Measurements from ENCODE around the gene HSPA2. TPM values are rescaled to one million over a fixed set of nuclear protein-coding genes. Genes with fewer than 3 reads are reported as not detected.

HSPA2 gene
- total and polyA plus RNA-seq, 2 of the 4 experiments (the other 2 are of a cell fraction): 18.4 to 19.7 TPM

DNA sequence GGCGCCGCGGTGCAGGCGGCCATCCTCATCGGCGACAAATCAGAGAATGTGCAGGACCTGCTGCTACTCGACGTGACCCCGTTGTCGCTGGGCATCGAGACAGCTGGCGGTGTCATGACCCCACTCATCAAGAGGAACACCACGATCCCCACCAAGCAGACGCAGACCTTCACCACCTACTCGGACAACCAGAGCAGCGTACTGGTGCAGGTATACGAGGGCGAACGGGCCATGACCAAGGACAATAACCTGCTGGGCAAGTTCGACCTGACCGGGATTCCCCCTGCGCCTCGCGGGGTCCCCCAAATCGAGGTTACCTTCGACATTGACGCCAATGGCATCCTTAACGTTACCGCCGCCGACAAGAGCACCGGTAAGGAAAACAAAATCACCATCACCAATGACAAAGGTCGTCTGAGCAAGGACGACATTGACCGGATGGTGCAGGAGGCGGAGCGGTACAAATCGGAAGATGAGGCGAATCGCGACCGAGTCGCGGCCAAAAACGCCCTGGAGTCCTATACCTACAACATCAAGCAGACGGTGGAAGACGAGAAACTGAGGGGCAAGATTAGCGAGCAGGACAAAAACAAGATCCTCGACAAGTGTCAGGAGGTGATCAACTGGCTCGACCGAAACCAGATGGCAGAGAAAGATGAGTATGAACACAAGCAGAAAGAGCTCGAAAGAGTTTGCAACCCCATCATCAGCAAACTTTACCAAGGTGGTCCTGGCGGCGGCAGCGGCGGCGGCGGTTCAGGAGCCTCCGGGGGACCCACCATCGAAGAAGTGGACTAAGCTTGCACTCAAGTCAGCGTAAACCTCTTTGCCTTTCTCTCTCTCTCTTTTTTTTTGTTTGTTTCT lies 1.7 kb downstream of the HSPA2 start:
- Histone ChIP-seq H3K4me1 (ENCODE audit: control insufficient read depth, insufficient read depth, low read length) (no peaks in the 10 kb centered on the region; the same call in 1 of the 2 replicates), H2BK20ac (ENCODE audit: low read depth, low read length) (peak overlapping the region; percentile 41; the same call in 1 of the 2 replicates), H3K14ac (replicated peaks; ENCODE audit: low read depth, low read length) (peak overlapping the region; percentile 82), H3K9ac (ENCODE audit: low read depth, low read length) (peak overlapping the region; percentile 80), H3K36me3 (ENCODE audit: control insufficient read depth, insufficient read depth, low read length) (no peaks in the 10 kb centered on the region; the same call in 1 of the 2 replicates), H4K20me1 (ENCODE audit: insufficient read depth, low read length) (no peaks in the 10 kb centered on the region), H3K23ac (ENCODE audit: low read depth, low read length) (peak overlapping the region; percentile 94), H4K5ac (ENCODE audit: low read depth, low read length) (peak overlapping the region; percentile 31), H2BK120ac (ENCODE audit: low read depth, low read length) (peak overlapping the region; percentile 58), H2AK5ac (ENCODE audit: low read depth, low read length) (peak overlapping the region; percentile 52), H3K9me1 (ENCODE audit: insufficient read depth, low read length) (peaks cover 12% of the 10 kb centered on the region; the same call in 1 of the 2 replicates), H2BK15ac (ENCODE audit: low read depth, low read length) (peak overlapping the region; percentile 61; the same call in 2 of the 3 replicates), H3K4me2 (ENCODE audit: low read depth, low read length) (peak overlapping the region; percentile 70), H3K79me1 (ENCODE audit: low read depth in 1 of 2, low read length in 2 of 2) (peaks cover 15 to 27% of the 10 kb centered on the region in 2 experiments; a peak in 3 of 4 replicates), H3K27ac (ENCODE audit: insufficient read depth, low read length) (peak overlapping the region; percentile 25), H3K27me3 (ENCODE audit: control insufficient read depth, insufficient read depth, low read length) (no peaks in the 10 kb centered on the region), H4K8ac (ENCODE audit: low read depth in 2 of 2, low read length in 2 of 2) (peak overlapping the region in 1 of 2 experiments; percentile 59; a peak in 3 of 4 replicates), H3K4me3 (ENCODE audit: insufficient read depth, low read depth, low read length) (peak overlapping the region; percentile 67), H2AFZ (replicated peaks; ENCODE audit: low read length, poor library complexity) (peak overlapping the region; percentile 91), H4K91ac (ENCODE audit: insufficient read depth, low read depth, low read length) (peak overlapping the region; percentile 41), H3K4ac (ENCODE audit: low read depth, low read length) (peak overlapping the region; percentile 55), H2AK9ac (replicated peaks; ENCODE audit: low read depth, low read length, poor library complexity) (peak overlapping the region; percentile 60), H3K9me3 (ENCODE audit: control insufficient read depth, insufficient read depth, low read length) (peaks cover 11% of the 10 kb centered on the region), H2BK5ac (ENCODE audit: low read depth, low read length, poor library complexity, severe bottlenecking) (no peak overlapping the region), H3K56ac (ENCODE audit: extremely low read depth, insufficient read depth, low read length) (peak overlapping the region; percentile 13), H3K18ac (ENCODE audit: low read depth, low read length) (peak overlapping the region; percentile 59; the same call in 1 of the 2 replicates)
- ChIA-PET CTCF (no interaction called here), POLR2A (ENCODE audit: unreplicated experiment) (interaction anchor here (0.7 to 0.9 kb wide), 2 partner anchors 87 kb away, joined by 3 to 4 read pairs; no protein-coding TSS in a partner anchor)
- intact Hi-C loops (cut with micrococcal nuclease): loop anchor here (2.0 to 5.0 kb wide), 3 partner anchors 70 to 103 kb away; no protein-coding TSS in a partner anchor
- 12% methylated on average over 7 of the region's 61 CpGs; no CpG with 5 or more reads in 1 of the 2 experiments for whole genome bisulfite sequencing, 2 experiments (ENCODE audit: extremely low coverage in 2 of 2, insufficient read length in 1 of 2)
- in situ Hi-C loops (cut with MboI; ENCODE audit: low sequenced_read_pairs): loop anchor here (5.0 to 25.0 kb wide), 2 partner anchors 90 to 370 kb away; partner anchors contain the start of gene CHURC1
- dilution Hi-C loops (cut with HindIII; ENCODE audit: low sequenced_read_pairs, unreplicated experiment): no loop called here
- no peak for DNase-seq
- ATAC-seq (ENCODE audit: low read depth): no peak
- TSS peak; percentile 75 for BruUV-seq (replicated peaks)
- TF ChIP-seq, protein P1, sequence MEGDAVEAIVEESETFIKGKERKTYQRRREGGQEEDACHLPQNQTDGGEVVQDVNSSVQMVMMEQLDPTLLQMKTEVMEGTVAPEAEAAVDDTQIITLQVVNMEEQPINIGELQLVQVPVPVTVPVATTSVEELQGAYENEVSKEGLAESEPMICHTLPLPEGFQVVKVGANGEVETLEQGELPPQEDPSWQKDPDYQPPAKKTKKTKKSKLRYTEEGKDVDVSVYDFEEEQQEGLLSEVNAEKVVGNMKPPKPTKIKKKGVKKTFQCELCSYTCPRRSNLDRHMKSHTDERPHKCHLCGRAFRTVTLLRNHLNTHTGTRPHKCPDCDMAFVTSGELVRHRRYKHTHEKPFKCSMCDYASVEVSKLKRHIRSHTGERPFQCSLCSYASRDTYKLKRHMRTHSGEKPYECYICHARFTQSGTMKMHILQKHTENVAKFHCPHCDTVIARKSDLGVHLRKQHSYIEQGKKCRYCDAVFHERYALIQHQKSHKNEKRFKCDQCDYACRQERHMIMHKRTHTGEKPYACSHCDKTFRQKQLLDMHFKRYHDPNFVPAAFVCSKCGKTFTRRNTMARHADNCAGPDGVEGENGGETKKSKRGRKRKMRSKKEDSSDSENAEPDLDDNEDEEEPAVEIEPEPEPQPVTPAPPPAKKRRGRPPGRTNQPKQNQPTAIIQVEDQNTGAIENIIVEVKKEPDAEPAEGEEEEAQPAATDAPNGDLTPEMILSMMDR (conservative IDR thresholded peaks at IDR 0.05; ENCODE audit: low read depth, low read length): no peak
- no peak for TF ChIP-seq FOS (IDR thresholded peaks at IDR 0.05; ENCODE audit: low read depth, low read length)
